ENCODE data around the gene LINC01488. TPM values are rescaled to one million over a fixed set of nuclear protein-coding genes. Genes with fewer than 3 reads are reported as not detected.

The LINC01488 gene
- total and polyA plus RNA-seq, 2 of the 13 experiments (the other 11 are each of a cell fraction or from before 2014, with no cell fraction given) = 0.26 to 0.58 TPM

GRCh38 chr11:69442012-69442806 lies 39.3 kb upstream of the LINC01488 start:
- FAIRE-seq (no peak), ATAC-seq (peak; percentile 11; the same call in 2 of the 3 replicates), DNase-seq (ENCODE audit: low spot score) (no peak)
- Histone ChIP-seq H2AFZ (ENCODE audit: low read length) (no peak overlapping the region), H3K36me3 (replicated peaks in 1 of 2; ENCODE audit: control insufficient read depth in 1 of 2, insufficient read depth in 2 of 2, low read length in 2 of 2) (no peaks in the 10 kb centered on the region), H3K79me2 (ENCODE audit: insufficient read depth, low read length) (no peaks in the 10 kb centered on the region), H4K20me1 (ENCODE audit: insufficient read depth, low read length) (no peaks in the 10 kb centered on the region), H3K27ac (ENCODE audit: extremely low read length, insufficient read depth, low read length) (peak overlapping the region; percentile 57), H3K4me2 (ENCODE audit: low read depth, low read length) (peak overlapping the region; percentile 37; the same call in 1 of the 2 replicates), H3K4me1 (ENCODE audit: insufficient read depth, low read length) (peaks cover 64% of the 10 kb centered on the region), H3K27me3 (ENCODE audit: control insufficient read depth in 1 of 2, insufficient read depth in 2 of 2, low read length in 2 of 2) (no peaks in the 10 kb centered on the region), H3K4me3 (replicated peaks in 1 of 3; ENCODE audit: insufficient read depth in 1 of 3, low read depth in 2 of 3, low read length in 3 of 3) (no peak overlapping the region), H3K9ac (ENCODE audit: insufficient read depth, low read depth, low read length) (no peak overlapping the region), H3K9me3 (ENCODE audit: low read length) (no peaks in the 10 kb centered on the region)
- in situ Hi-C loops (cut with HindIII; ENCODE audit: extremely low pct_ligation_motif_present, low pct_unique_long_range_greater_than_20kb) = loop anchor here (25.0 kb wide), 1 partner anchor 195 kb away; the partner anchor contains the start of gene CCND1
- ChIA-PET POLR2A (interaction anchor here (1.2 kb wide), 1 partner anchor 55 kb away, joined by 3 read pairs; no protein-coding TSS in a partner anchor), CTCF (ENCODE audit: low intra/inter-chr PET ratio, low total read pairs) (no interaction called here)
- intact Hi-C loops (cut with micrococcal nuclease; ENCODE audit: unreplicated experiment) = loop anchor here (5.0 kb wide), 1 partner anchor 200 kb away; the partner anchor contains the start of gene CCND1
- no peak for TF ChIP-seq THYN1 (CRISPR knock-in tag; IDR thresholded peaks at IDR 0.05; ENCODE audit: borderline replicate concordance, low read depth)
- TF ChIP-seq ZNF629 (CRISPR knock-in tag; conservative IDR thresholded peaks at IDR 0.05) = peak; percentile 88
- 0 out of 2 replicates have a peak, but pooled peaks have one; percentile 28 for TF ChIP-seq KDM1A (CRISPR knock-in tag; IDR thresholded peaks at IDR 0.05)
- 0 out of 2 replicates have a peak, but pooled peaks have one; percentile 6 for TF ChIP-seq ZMYM3 (CRISPR knock-in tag; IDR thresholded peaks at IDR 0.05)
- 0 out of 2 replicates have a peak, but pooled peaks have one; percentile 5 for TF ChIP-seq ZNF891 (CRISPR knock-in tag; IDR thresholded peaks at IDR 0.05)
- TF ChIP-seq SP4 (CRISPR knock-in tag; IDR thresholded peaks at IDR 0.05) = peak; percentile 35; the same call in 1 of the 2 replicates
- TF ChIP-seq ISX (CRISPR knock-in tag; conservative IDR thresholded peaks at IDR 0.05) = no peak
- 74% methylated on average over 9 of the region's 10 CpGs for WGBS (ENCODE audit: low lambda C conversion rate)
- BruUV-seq (replicated peaks) = no TSS peak

- ChIA-PET POLR2A (interaction anchor here (1.2 kb wide), 1 partner anchor 54 kb away, joined by 3 read pairs; no protein-coding TSS in a partner anchor), CTCF (ENCODE audit: low intra/inter-chr PET ratio, low total read pairs) (no interaction called here)
- intact Hi-C loops (cut with micrococcal nuclease; ENCODE audit: unreplicated experiment) (loop anchor here (5.0 kb wide), 1 partner anchor 200 kb away; the partner anchor contains the start of gene CCND1), in situ Hi-C loops (cut with HindIII; ENCODE audit: extremely low pct_ligation_motif_present, low pct_unique_long_range_greater_than_20kb) (loop anchor here (25.0 kb wide), 1 partner anchor 195 kb away; the partner anchor contains the start of gene CCND1)
- H3K27ac ChIP-seq (ENCODE audit: extremely low read length, insufficient read depth, low read length) = peak overlapping the region; percentile 57
- no peaks in the 10 kb centered on the region for H3K9me3 ChIP-seq (ENCODE audit: low read length)
- H3K79me2 ChIP-seq (ENCODE audit: insufficient read depth, low read length) = no peaks in the 10 kb centered on the region
- peak overlapping the region; percentile 37 for H3K4me2 ChIP-seq (ENCODE audit: low read depth, low read length)
- H4K20me1 ChIP-seq (ENCODE audit: insufficient read depth, low read length) = no peaks in the 10 kb centered on the region
- peaks cover 58% of the 10 kb centered on the region for H3K4me1 ChIP-seq (ENCODE audit: insufficient read depth, low read length)
- 3% methylated on average over 3 of the region's 10 CpGs for WGBS (ENCODE audit: low lambda C conversion rate)
- no TSS peak for BruUV-seq (replicated peaks)
- FAIRE-seq = peak; percentile 58
- no peak overlapping the region for H3K4me3 ChIP-seq (replicated peaks in 1 of 3; ENCODE audit: insufficient read depth in 1 of 3, low read depth in 2 of 3, low read length in 3 of 3)
- ATAC-seq = peak; percentile 72
- H2AFZ ChIP-seq (ENCODE audit: low read length) = no peak overlapping the region
- no peaks in the 10 kb centered on the region for H3K27me3 ChIP-seq (ENCODE audit: control insufficient read depth in 1 of 2, insufficient read depth in 2 of 2, low read length in 2 of 2)
- peak; percentile 80 for DNase-seq (ENCODE audit: low spot score)
- no peaks in the 10 kb centered on the region for H3K36me3 ChIP-seq (replicated peaks in 1 of 2; ENCODE audit: control insufficient read depth in 1 of 2, insufficient read depth in 2 of 2, low read length in 2 of 2)
- peak overlapping the region; percentile 40 for H3K9ac ChIP-seq (ENCODE audit: insufficient read depth, low read depth, low read length)
- peak; percentile 52; the same call in 1 of the 2 replicates for TF ChIP-seq ZKSCAN5 (CRISPR knock-in tag; IDR thresholded peaks at IDR 0.05)
- TF ChIP-seq EEA1 (CRISPR knock-in tag; IDR thresholded peaks at IDR 0.05; ENCODE audit: borderline replicate concordance) = no peak
- peak; percentile 89 for TF ChIP-seq MXD3 (CRISPR knock-in tag; IDR thresholded peaks at IDR 0.05)
- TF ChIP-seq FOXA3 (CRISPR knock-in tag; IDR thresholded peaks at IDR 0.05) = peak; percentile 90
- no peak for TF ChIP-seq RBM22 (optimal IDR thresholded peaks at IDR 0.05; ENCODE audit: low read length)
- TF ChIP-seq PHF8 (CRISPR knock-in tag; IDR thresholded peaks at IDR 0.05) = no peak
- TF ChIP-seq, protein P1, sequence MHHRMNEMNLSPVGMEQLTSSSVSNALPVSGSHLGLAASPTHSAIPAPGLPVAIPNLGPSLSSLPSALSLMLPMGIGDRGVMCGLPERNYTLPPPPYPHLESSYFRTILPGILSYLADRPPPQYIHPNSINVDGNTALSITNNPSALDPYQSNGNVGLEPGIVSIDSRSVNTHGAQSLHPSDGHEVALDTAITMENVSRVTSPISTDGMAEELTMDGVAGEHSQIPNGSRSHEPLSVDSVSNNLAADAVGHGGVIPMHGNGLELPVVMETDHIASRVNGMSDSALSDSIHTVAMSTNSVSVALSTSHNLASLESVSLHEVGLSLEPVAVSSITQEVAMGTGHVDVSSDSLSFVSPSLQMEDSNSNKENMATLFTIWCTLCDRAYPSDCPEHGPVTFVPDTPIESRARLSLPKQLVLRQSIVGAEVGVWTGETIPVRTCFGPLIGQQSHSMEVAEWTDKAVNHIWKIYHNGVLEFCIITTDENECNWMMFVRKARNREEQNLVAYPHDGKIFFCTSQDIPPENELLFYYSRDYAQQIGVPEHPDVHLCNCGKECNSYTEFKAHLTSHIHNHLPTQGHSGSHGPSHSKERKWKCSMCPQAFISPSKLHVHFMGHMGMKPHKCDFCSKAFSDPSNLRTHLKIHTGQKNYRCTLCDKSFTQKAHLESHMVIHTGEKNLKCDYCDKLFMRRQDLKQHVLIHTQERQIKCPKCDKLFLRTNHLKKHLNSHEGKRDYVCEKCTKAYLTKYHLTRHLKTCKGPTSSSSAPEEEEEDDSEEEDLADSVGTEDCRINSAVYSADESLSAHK (CRISPR knock-in tag; IDR thresholded peaks at IDR 0.05; ENCODE audit: borderline replicate concordance) = no peak
Observed at GRCh38 chr11:69442807-69443137, 38.7 kb upstream of the LINC01488 start.
